Neural progenitor cell (in vitro differentiated cells): ENCODE data around the gene NRCAM. TPM values are rescaled to one million over a fixed set of nuclear protein-coding genes. Genes with fewer than 3 reads are reported as not detected.
"Not testable (repeated sequence)": the region's sequence is repeated elsewhere in the genome, so short reads cannot be mapped to it uniquely, and the experiment has no call there.

Experiments used
- DNase-seq: peaks from one replicate; pipeline ENCODE4 v3.0.0-alpha.2; 2016; ENCODE audit warnings: low spot score
- H2AFZ ChIP-seq: fragments of 200-600 bp; sonication (generic); replicated peaks from 2 replicates; pipeline ENCODE4 v1.6.1; 2016; ENCODE audit warnings: antibody characterized with exemption
- H3F3A ChIP-seq: fragments of 200-600 bp; sonication (generic); 2 replicates; pipeline ENCODE4 v1.6.1; 2016; ENCODE audit warnings: antibody characterized with exemption, low read depth
- H3K27ac ChIP-seq: fragments of 200-600 bp; sonication (generic); 2 replicates; pipeline ENCODE4 v1.5.1; 2016; ENCODE audit warnings: mild to moderate bottlenecking
- H3K27me3 ChIP-seq: fragments of 200-600 bp; sonication (generic); 2 replicates; pipeline ENCODE4 v1.6.1; 2016; ENCODE audit warnings: mild to moderate bottlenecking, moderate library complexity
- H3K36me3 ChIP-seq: fragments of 200-600 bp; sonication (generic); 2 replicates; pipeline ENCODE4 v1.5.1; 2016
- H3K4me1 ChIP-seq: fragments of 200-600 bp; sonication (generic); 2 replicates; pipeline ENCODE4 v1.6.1; 2016; ENCODE audit warnings: mixed run types
- H3K4me2 ChIP-seq: fragments of 200-600 bp; sonication (generic); 2 replicates; pipeline ENCODE4 v1.6.1; 2016
- H3K4me3 ChIP-seq: fragments of 200-600 bp; sonication (generic); 2 replicates; pipeline ENCODE4 v1.5.1; 2016
- H3K79me2 ChIP-seq: fragments of 200-600 bp; sonication (generic); 2 replicates; pipeline ENCODE4 v1.6.1; 2016; ENCODE audit warnings: low read depth
- H3K9ac ChIP-seq: fragments of 200-600 bp; sonication (generic); 2 replicates; pipeline ENCODE4 v1.6.1; 2016
- H3K9me3 ChIP-seq: fragments of 200-600 bp; sonication (generic); 2 replicates; pipeline ENCODE4 v1.5.1; 2016; ENCODE audit warnings: low read depth
- H4K20me1 ChIP-seq: fragments of 200-600 bp; sonication (generic); 2 replicates; pipeline ENCODE4 v1.6.1; 2016; ENCODE audit warnings: low read depth
- H3K27ac Mint-ChIP-seq: 3 replicates; pipeline ENCODE4 v1.8.0; 2021; ENCODE audit warnings: mixed read lengths
- H3K27me3 Mint-ChIP-seq: 2 replicates; pipeline ENCODE4 v1.8.0; 2022; ENCODE audit warnings: low read depth, mild to moderate bottlenecking, inconsistent platforms, moderate library complexity, mixed read lengths; ENCODE audit not compliant: insufficient read depth
- H3K36me3 Mint-ChIP-seq: 3 replicates; pipeline ENCODE4 v1.8.0; 2021; ENCODE audit warnings: mixed read lengths
- H3K4me1 Mint-ChIP-seq: 3 replicates; pipeline ENCODE4 v1.8.0; 2021; ENCODE audit warnings: mixed read lengths
- H3K4me3 Mint-ChIP-seq: 3 replicates; pipeline ENCODE4 v1.8.0; 2021; ENCODE audit warnings: mild to moderate bottlenecking, moderate library complexity, mixed read lengths
- H3K9me3 Mint-ChIP-seq: 3 replicates; pipeline ENCODE4 v1.8.0; 2020; ENCODE audit warnings: mixed read lengths
- EZH2 ChIP-seq: fragments of 200-600 bp; sonication (generic); IDR thresholded peaks from 2 replicates; pipeline ENCODE4 v1.6.1; 2017; ENCODE audit warnings: antibody characterized with exemption, mild to moderate bottlenecking, moderate library complexity
- EZH2phosphoT487 ChIP-seq: fragments of 200-600 bp; sonication (generic); IDR thresholded peaks from 2 replicates; pipeline ENCODE4 v1.6.1; 2017; ENCODE audit warnings: antibody characterized with exemption
- total RNA-seq: library from RNA; depleted of rRNA; stranded (reverse); fragments of >200 nt; gene quantifications from 2 replicates; pipeline ENCODE4 v1.2.3, GENCODE V29; 2015; ENCODE audit warnings: low replicate concordance
- TF ChIP-seq, protein P1 (sequence below): fragments of 200-600 bp; sonication (generic); IDR thresholded peaks from 2 replicates; pipeline ENCODE4 v1.5.1; 2017; ENCODE audit warnings: antibody characterized with exemption, mild to moderate bottlenecking

The NRCAM gene
- total RNA-seq, 1 donor from 2014 or later, result 104 TPM

DNA sequence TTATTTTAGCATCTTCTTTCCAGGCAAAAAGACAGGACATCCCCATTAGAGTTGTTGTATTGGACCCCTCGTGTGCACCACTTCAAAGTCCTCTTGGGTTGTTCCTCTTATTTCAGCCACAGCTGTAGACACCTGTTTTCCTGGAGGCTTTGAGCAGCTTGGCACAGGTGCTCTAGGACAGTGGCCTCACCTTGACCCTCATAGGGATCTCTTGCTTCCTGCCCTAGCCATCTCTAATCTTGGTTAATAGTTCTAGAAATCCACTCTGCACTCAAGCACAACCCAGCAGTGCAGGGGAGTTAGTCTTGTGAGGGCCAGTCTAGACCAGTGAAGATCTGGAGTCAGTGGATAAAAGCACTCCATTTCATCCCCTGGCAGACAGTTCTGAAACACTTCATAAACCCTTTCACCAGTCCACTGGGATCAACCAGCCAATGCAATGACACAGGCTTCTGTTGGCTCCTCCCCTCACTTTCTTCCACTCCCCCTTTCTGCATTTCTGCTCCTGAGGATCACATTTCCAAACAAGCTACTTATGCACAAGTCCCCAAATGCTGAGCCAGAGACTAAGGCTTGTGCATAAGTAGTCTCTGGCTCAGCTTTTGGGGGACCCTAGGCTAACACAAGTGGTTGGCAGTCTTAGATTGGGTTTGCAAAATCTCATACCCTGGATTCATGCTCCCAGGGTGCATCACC lies 194.5 kb downstream of the NRCAM start:
- no peak overlapping the region for H3K4me3 ChIP-seq
- no peaks in the 10 kb centered on the region for H3K36me3 ChIP-seq
- H3K27me3 ChIP-seq, result no peaks in the 10 kb centered on the region
- H3K9me3 ChIP-seq, result no peaks in the 10 kb centered on the region
- no peaks in the 10 kb centered on the region for H4K20me1 ChIP-seq
- no peak overlapping the region for H3K4me3 Mint-ChIP-seq
- no peaks in the 10 kb centered on the region for H3F3A ChIP-seq
- H2AFZ ChIP-seq, result no peak overlapping the region
- no peak overlapping the region for H3K4me2 ChIP-seq
- no peak overlapping the region for H3K27ac ChIP-seq
- H3K4me1 Mint-ChIP-seq, result peaks cover 2% of the 10 kb centered on the region
- H3K9ac ChIP-seq, result no peak overlapping the region
- peaks cover 8% of the 10 kb centered on the region for H3K27me3 Mint-ChIP-seq
- no peaks in the 10 kb centered on the region for H3K79me2 ChIP-seq
- no peaks in the 10 kb centered on the region for H3K4me1 ChIP-seq
- TF ChIP-seq EZH2phosphoT487, result no peak
- TF ChIP-seq EZH2, result no peak
- TF ChIP-seq, protein P1, sequence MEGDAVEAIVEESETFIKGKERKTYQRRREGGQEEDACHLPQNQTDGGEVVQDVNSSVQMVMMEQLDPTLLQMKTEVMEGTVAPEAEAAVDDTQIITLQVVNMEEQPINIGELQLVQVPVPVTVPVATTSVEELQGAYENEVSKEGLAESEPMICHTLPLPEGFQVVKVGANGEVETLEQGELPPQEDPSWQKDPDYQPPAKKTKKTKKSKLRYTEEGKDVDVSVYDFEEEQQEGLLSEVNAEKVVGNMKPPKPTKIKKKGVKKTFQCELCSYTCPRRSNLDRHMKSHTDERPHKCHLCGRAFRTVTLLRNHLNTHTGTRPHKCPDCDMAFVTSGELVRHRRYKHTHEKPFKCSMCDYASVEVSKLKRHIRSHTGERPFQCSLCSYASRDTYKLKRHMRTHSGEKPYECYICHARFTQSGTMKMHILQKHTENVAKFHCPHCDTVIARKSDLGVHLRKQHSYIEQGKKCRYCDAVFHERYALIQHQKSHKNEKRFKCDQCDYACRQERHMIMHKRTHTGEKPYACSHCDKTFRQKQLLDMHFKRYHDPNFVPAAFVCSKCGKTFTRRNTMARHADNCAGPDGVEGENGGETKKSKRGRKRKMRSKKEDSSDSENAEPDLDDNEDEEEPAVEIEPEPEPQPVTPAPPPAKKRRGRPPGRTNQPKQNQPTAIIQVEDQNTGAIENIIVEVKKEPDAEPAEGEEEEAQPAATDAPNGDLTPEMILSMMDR, result no peak
- peaks cover 7% of the 10 kb centered on the region for H3K9me3 Mint-ChIP-seq
- no peak for DNase-seq
- H3K36me3 Mint-ChIP-seq, result no peaks in the 10 kb centered on the region
- H3K27ac Mint-ChIP-seq, result no peak overlapping the region

DNA sequence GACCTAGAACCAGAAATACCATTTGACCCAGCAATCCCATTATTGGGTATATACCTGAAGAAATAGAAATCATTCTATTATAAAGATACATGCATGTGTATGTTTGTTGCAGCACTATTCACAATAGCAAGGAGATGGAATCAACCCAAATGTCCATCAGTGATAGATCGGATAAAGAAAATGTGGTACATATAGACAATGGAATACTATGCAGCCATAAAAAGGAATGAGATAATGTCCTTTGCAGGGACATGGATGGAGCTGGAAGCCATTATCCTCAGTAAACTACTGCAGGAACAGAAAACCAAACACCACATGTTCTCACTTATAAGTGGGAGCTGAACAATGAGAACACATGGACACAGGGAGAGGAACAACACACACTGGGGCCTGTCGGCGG lies 196.8 kb downstream of the NRCAM start:
- H3K9ac ChIP-seq, H3K4me2 ChIP-seq, H4K20me1 ChIP-seq, H3K27ac Mint-ChIP-seq, H3K36me3 Mint-ChIP-seq, H2AFZ ChIP-seq, H3K27me3 ChIP-seq, H3K4me3 Mint-ChIP-seq, H3K4me1 ChIP-seq, H3F3A ChIP-seq, H3K4me3 ChIP-seq, H3K79me2 ChIP-seq, DNase-seq, H3K27ac ChIP-seq, H3K4me1 Mint-ChIP-seq, H3K27me3 Mint-ChIP-seq, H3K9me3 ChIP-seq, H3K36me3 ChIP-seq: not testable (repeated sequence)
- H3K9me3 Mint-ChIP-seq, result peaks cover 16% of the 10 kb centered on the region

DNA sequence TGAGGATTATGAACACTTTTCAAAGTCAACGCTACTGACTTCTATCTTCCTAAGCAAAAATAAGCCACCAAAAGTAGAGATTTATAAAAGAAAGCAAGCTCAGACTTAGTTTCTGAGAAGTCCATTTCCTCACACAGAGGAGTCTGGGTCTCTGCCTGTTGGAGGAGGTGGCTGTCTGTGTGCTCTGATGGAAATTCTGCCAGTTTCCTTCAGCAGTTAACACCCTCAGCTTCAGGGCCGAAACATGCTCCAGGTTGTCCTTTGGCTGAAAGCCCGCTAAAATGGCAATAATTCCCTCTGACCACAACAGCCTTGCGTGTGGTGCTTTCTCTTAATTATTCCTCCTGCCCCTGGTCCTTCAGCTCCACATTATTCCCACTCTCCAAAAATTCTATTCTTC lies 198.3 kb downstream of the NRCAM start:
- Histone ChIP-seq H3K27ac (no peak overlapping the region), H3K4me1 (no peaks in the 10 kb centered on the region), H3K9me3 (peaks cover 9% of the 10 kb centered on the region), H3K36me3 (peaks cover 4% of the 10 kb centered on the region), H3F3A (no peaks in the 10 kb centered on the region), H2AFZ (no peak overlapping the region), H3K27me3 (no peaks in the 10 kb centered on the region), H4K20me1 (no peaks in the 10 kb centered on the region), H3K4me2 (no peak overlapping the region), H3K9ac (no peak overlapping the region), H3K79me2 (no peaks in the 10 kb centered on the region), H3K4me3 (no peak overlapping the region)
- peaks cover 25% of the 10 kb centered on the region for H3K9me3 Mint-ChIP-seq
- TF ChIP-seq EZH2phosphoT487 (no peak), EZH2 (no peak)
- TF ChIP-seq, protein P1, result no peak
- no peak overlapping the region for H3K27ac Mint-ChIP-seq
- peaks cover 2% of the 10 kb centered on the region for H3K4me1 Mint-ChIP-seq
- no peak for DNase-seq
- H3K36me3 Mint-ChIP-seq, result peaks cover 7% of the 10 kb centered on the region
- peaks cover 8% of the 10 kb centered on the region for H3K27me3 Mint-ChIP-seq
- H3K4me3 Mint-ChIP-seq, result no peak overlapping the region

DNA sequence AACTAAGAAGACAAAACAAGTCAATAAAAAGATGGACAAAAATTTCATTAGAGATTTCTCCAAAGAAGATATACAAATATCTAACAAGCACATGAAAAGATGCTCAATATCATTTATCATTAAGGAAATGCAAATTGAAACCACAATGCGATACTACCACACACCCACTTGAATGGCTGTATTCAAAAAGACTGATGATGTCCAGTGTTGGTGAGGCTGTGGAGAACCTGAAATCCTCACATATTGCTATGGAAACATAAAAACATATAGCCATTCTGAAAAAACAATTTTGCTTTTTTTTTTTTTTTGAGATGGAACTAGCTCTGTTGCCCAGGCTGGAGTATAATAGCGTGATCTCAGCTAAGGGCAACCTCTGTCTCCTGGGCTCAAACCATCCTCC lies 202.0 kb downstream of the NRCAM start:
- Histone ChIP-seq H3K9me3 (peaks cover 9% of the 10 kb centered on the region), H3F3A (no peaks in the 10 kb centered on the region), H3K79me2 (no peaks in the 10 kb centered on the region), H4K20me1 (no peaks in the 10 kb centered on the region), H3K27ac (no peak overlapping the region), H3K27me3 (no peaks in the 10 kb centered on the region), H3K36me3 (peaks cover 4% of the 10 kb centered on the region), H3K4me3 (no peak overlapping the region), H2AFZ (no peak overlapping the region), H3K9ac (no peak overlapping the region), H3K4me2 (no peak overlapping the region), H3K4me1 (no peaks in the 10 kb centered on the region)
- TF ChIP-seq EZH2phosphoT487 (no peak), EZH2 (no peak)
- TF ChIP-seq, protein P1, result no peak
- H3K4me1 Mint-ChIP-seq, result peaks cover 2% of the 10 kb centered on the region
- peaks cover 7% of the 10 kb centered on the region for H3K36me3 Mint-ChIP-seq
- no peak overlapping the region for H3K27ac Mint-ChIP-seq
- no peak overlapping the region for H3K4me3 Mint-ChIP-seq
- H3K9me3 Mint-ChIP-seq, result peaks cover 20% of the 10 kb centered on the region
- no peak for DNase-seq
- H3K27me3 Mint-ChIP-seq, result peaks cover 2% of the 10 kb centered on the region
